ENCODE measurements around the gene SYNPO2L. TPM values are rescaled to one million over a fixed set of nuclear protein-coding genes. Genes with fewer than 3 reads are reported as not detected.
"Not testable (repeated sequence)": the region's sequence is repeated elsewhere in the genome, so short reads cannot be mapped to it uniquely, and the experiment has no call there.

The SYNPO2L gene
- total RNA-seq, 1 donor from 2014 or later, result not detected

- DNase-seq (ENCODE audit: low read depth), result no peak
- H3K4me3 ChIP-seq (ENCODE audit: low read depth, low read length), result no peak overlapping the region
- no peak for TF ChIP-seq CTCF (conservative IDR thresholded peaks at IDR 0.05; ENCODE audit: low read depth, low read length)
Observed at GRCh38 chr10:73623056-73623455, 32.8 kb downstream of the SYNPO2L start.

GRCh38 chr10:73620974-73621373, 34.9 kb downstream of the SYNPO2L start:
- DNase-seq (ENCODE audit: low read depth), result not testable (repeated sequence)

GRCh38 chr10:73617143-73617542, 38.7 kb downstream of the SYNPO2L start:
- H3K4me3 ChIP-seq (ENCODE audit: low read depth, low read length), result not testable (repeated sequence)

More at GRCh38 chr10:73620974-73621373, 34.9 kb downstream of the SYNPO2L start:
- H3K4me3 ChIP-seq (ENCODE audit: low read depth, low read length), result not testable (repeated sequence)

GRCh38 chr10:73614720-73615119, 41.1 kb downstream of the SYNPO2L start:
- no peak for DNase-seq (ENCODE audit: low read depth)
- TF ChIP-seq CTCF (conservative IDR thresholded peaks at IDR 0.05; ENCODE audit: low read depth, low read length), result no peak
- no peak overlapping the region for H3K4me3 ChIP-seq (ENCODE audit: low read depth, low read length)

More at GRCh38 chr10:73617143-73617542, 38.7 kb downstream of the SYNPO2L start:
- not testable (repeated sequence) for DNase-seq (ENCODE audit: low read depth)

- TF ChIP-seq CTCF (conservative IDR thresholded peaks at IDR 0.05; ENCODE audit: low read depth, low read length), result no peak
- no peak overlapping the region for H3K4me3 ChIP-seq (ENCODE audit: low read depth, low read length)
- no peak for DNase-seq (ENCODE audit: low read depth)
Observed at GRCh38 chr10:73609116-73609515, 46.7 kb downstream of the SYNPO2L start.

- TF ChIP-seq CTCF (conservative IDR thresholded peaks at IDR 0.05; ENCODE audit: low read depth, low read length), result no peak
- no peak overlapping the region for H3K4me3 ChIP-seq (ENCODE audit: low read depth, low read length)
- DNase-seq (ENCODE audit: low read depth), result no peak
Observed at GRCh38 chr10:73601486-73601921, 54.3 kb downstream of the SYNPO2L start.

GRCh38 chr10:73597346-73597745, 58.5 kb downstream of the SYNPO2L start:
- no peak for TF ChIP-seq CTCF (conservative IDR thresholded peaks at IDR 0.05; ENCODE audit: low read depth, low read length)
- H3K4me3 ChIP-seq (ENCODE audit: low read depth, low read length), result no peak overlapping the region
- DNase-seq (ENCODE audit: low read depth), result no peak

Other genes starting within 250 kb of the SYNPO2L start
- 95.9 and 132 TPM in 2 replicates for gene ANXA7, start 242.0 kb downstream of the SYNPO2L start, total RNA-seq
- 0.80 and 1.1 TPM in 2 replicates for gene MSS51, start 222.5 kb downstream of the SYNPO2L start, total RNA-seq
- 15.5 and 21.9 TPM in 2 replicates for gene PPP3CB, start 160.0 kb downstream of the SYNPO2L start, total RNA-seq
- 13.7 and 17.2 TPM in 2 replicates for gene USP54, start 64.7 kb downstream of the SYNPO2L start, total RNA-seq
- 1.1 TPM in 1 of 2 replicates, not detected in the other for gene MYOZ1, start 14.6 kb downstream of the SYNPO2L start, total RNA-seq
- 1.0 and 1.9 TPM in 2 replicates for gene AGAP5, start 42.1 kb upstream of the SYNPO2L start, total RNA-seq
- 54.3 and 66.1 TPM in 2 replicates for gene SEC24C, start 88.3 kb upstream of the SYNPO2L start, total RNA-seq
- gene CHCHD1, start 126.0 kb upstream of the SYNPO2L start, total RNA-seq, result 62.5 and 89.8 TPM in 2 replicates
- gene ZSWIM8, start 129.6 kb upstream of the SYNPO2L start, total RNA-seq, result 31.5 and 40.3 TPM in 2 replicates
- gene NDST2, start 155.6 kb upstream of the SYNPO2L start, total RNA-seq, result 10.3 and 12.3 TPM in 2 replicates
- gene CAMK2G, start 218.5 kb upstream of the SYNPO2L start, total RNA-seq, result 15.2 and 17.0 TPM in 2 replicates